ENCODE results near the gene AGRN. TPM values are rescaled to one million over a fixed set of nuclear protein-coding genes. Genes with fewer than 3 reads are reported as not detected.
"Not testable (repeated sequence)": the region's sequence is repeated elsewhere in the genome, so short reads cannot be mapped to it uniquely, and the experiment has no call there.

The AGRN gene
- polyA plus RNA-seq, 3 donors, result 0.06 to 4.7 (median 0.43) TPM

GRCh38 chr1:1054971-1055370, 35.1 kb downstream of the AGRN start:
- WGBS (ENCODE audit: insufficient coverage), result 91% methylated on average over 23 of the region's 23 CpGs
- Mint-ChIP-seq H3K4me3 (no peak overlapping the region), H3K36me3 (peaks cover 0 to 1% of the 10 kb centered on the region in 2 donors), H3K27me3 (ENCODE audit: low read depth in 3 of 3) (peaks cover 26 to 32% (median 27%) of the 10 kb centered on the region in 3 donors), H3K4me1 (peaks cover 5% of the 10 kb centered on the region), H3K27ac (no peak overlapping the region), H3K9me3 (peaks cover 0 to 4% (median 2%) of the 10 kb centered on the region in 7 donors)
- peaks cover 0 to 18% of the 10 kb centered on the region in 2 donors for H3K27me3 ChIP-seq (ENCODE audit: control insufficient read depth in 2 of 2, insufficient read depth in 2 of 2, low read length in 2 of 2)
- no peak overlapping the region for H2AFZ ChIP-seq (ENCODE audit: insufficient read depth, low read depth, low read length, poor library complexity, severe bottlenecking)
- no peak for DNase-seq
- peaks cover 10 to 14% of the 10 kb centered on the region in 2 donors for H3K4me1 ChIP-seq (ENCODE audit: control insufficient read depth in 1 of 2, insufficient read depth in 2 of 2, low read length in 2 of 2)
- no peaks in the 10 kb centered on the region for H3K36me3 ChIP-seq (replicated peaks in 1 of 2; ENCODE audit: control insufficient read depth in 1 of 2, insufficient read depth in 2 of 2, low read length in 2 of 2)
- H3K4me3 ChIP-seq (replicated peaks in 1 of 3; ENCODE audit: low read depth in 2 of 3, low read length in 3 of 3), result no peak overlapping the region
- no peak for TF ChIP-seq CTCF (IDR thresholded peaks at IDR 0.05)
- no peak overlapping the region for H3K9ac ChIP-seq (ENCODE audit: insufficient read depth, low read length, poor library complexity, severe bottlenecking)
- intact Hi-C loops (cut with micrococcal nuclease), result loop anchor here in 1 of 2 donors (5.0 kb wide), 1 partner anchor 33 kb away; the partner anchor contains the start of gene AGRN
- H3K4me2 ChIP-seq (replicated peaks; ENCODE audit: extremely low read depth, low read length, poor library complexity, severe bottlenecking), result no peak overlapping the region
- H3K79me2 ChIP-seq (ENCODE audit: insufficient read depth, low read length), result no peaks in the 10 kb centered on the region
- H3K9me3 ChIP-seq (replicated peaks in 1 of 2; ENCODE audit: control insufficient read depth in 1 of 2, insufficient read depth in 1 of 2, low read length in 2 of 2), result no peaks in the 10 kb centered on the region
- H3K27ac ChIP-seq (ENCODE audit: low read depth in 1 of 2, low read length in 2 of 2), result no peak overlapping the region
- no peaks in the 10 kb centered on the region for H4K20me1 ChIP-seq (ENCODE audit: insufficient read depth, low read length)

DNA sequence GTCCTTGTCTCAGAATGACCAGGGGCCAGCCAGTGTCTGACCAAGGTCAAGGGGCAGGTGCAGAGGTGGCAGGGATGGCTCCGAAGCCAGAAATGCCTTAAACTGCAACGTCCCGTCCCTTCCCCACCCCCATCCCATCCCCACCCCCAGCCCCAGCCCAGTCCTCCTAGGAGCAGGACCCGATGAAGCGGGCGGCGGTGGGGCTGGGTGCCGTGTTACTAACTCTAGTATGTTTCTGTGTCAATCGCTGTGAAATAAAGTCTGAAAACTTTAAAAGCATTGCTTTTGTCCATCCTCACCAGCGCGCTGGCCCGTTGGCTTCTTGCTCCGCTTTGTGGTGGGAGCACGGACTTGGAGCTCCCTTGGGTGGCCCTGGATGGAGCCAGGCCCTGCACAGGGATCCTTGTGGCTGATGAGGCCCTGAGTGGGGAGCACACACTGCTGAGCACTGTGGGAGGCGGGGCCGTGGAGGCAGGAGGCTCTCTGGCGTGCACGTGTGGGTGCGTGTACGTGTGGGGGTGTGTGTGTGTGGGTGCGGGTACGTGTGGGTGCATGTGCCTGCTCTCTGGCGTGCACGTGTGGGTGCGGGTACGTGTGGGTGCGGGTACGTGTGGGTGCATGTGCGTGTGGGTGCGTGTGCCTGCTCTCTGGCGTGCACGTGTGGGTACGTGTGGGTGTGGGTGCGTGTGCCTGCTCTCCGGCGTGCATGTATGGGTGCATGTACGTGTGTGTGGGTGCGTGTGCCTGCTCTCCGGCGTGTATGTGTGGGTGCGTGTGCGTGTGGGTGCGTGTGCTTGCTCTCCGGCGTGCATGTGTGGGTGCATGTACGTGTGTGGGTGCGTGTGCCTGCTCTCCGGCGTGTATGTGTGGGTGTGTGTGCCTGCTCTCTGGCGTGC, 36.2 kb downstream of the AGRN start:
- Mint-ChIP-seq H3K4me1 (peaks cover 8% of the 10 kb centered on the region), H3K27me3 (ENCODE audit: low read depth in 3 of 3) (peaks cover 36 to 43% (median 37%) of the 10 kb centered on the region in 3 donors), H3K27ac (peak overlapping the region in 1 of 7 donors; percentile 74), H3K36me3 (peaks cover 0 to 3% of the 10 kb centered on the region in 2 donors), H3K9me3 (peaks cover 0 to 10% (median 3%) of the 10 kb centered on the region in 7 donors), H3K4me3 (no peak overlapping the region)
- no peak for DNase-seq
- H3K36me3 ChIP-seq (replicated peaks in 1 of 2; ENCODE audit: control insufficient read depth in 1 of 2, insufficient read depth in 2 of 2, low read length in 2 of 2), result no peaks in the 10 kb centered on the region
- no peak overlapping the region for H2AFZ ChIP-seq (ENCODE audit: insufficient read depth, low read depth, low read length, poor library complexity, severe bottlenecking)
- WGBS (ENCODE audit: insufficient coverage), result 88% methylated on average over 37 of the region's 50 CpGs
- H3K4me2 ChIP-seq (replicated peaks; ENCODE audit: extremely low read depth, low read length, poor library complexity, severe bottlenecking), result no peak overlapping the region
- H3K27me3 ChIP-seq (ENCODE audit: control insufficient read depth in 2 of 2, insufficient read depth in 2 of 2, low read length in 2 of 2), result peaks cover 4 to 29% of the 10 kb centered on the region in 2 donors
- H3K9me3 ChIP-seq (replicated peaks in 1 of 2; ENCODE audit: control insufficient read depth in 1 of 2, insufficient read depth in 1 of 2, low read length in 2 of 2), result no peaks in the 10 kb centered on the region
- no peaks in the 10 kb centered on the region for H3K79me2 ChIP-seq (ENCODE audit: insufficient read depth, low read length)
- H3K9ac ChIP-seq (ENCODE audit: insufficient read depth, low read length, poor library complexity, severe bottlenecking), result no peak overlapping the region
- H4K20me1 ChIP-seq (ENCODE audit: insufficient read depth, low read length), result no peaks in the 10 kb centered on the region
- peaks cover 11 to 17% of the 10 kb centered on the region in 2 donors for H3K4me1 ChIP-seq (ENCODE audit: control insufficient read depth in 1 of 2, insufficient read depth in 2 of 2, low read length in 2 of 2)
- H3K4me3 ChIP-seq (replicated peaks in 1 of 3; ENCODE audit: low read depth in 2 of 3, low read length in 3 of 3), result no peak overlapping the region
- no peak for TF ChIP-seq CTCF (IDR thresholded peaks at IDR 0.05)
- H3K27ac ChIP-seq (ENCODE audit: low read depth in 1 of 2, low read length in 2 of 2), result no peak overlapping the region
- intact Hi-C loops (cut with micrococcal nuclease), result loop anchor here in 1 of 2 donors (5.0 kb wide), 1 partner anchor 34 kb away; the partner anchor contains the start of gene AGRN

- H3K4me3 ChIP-seq (replicated peaks in 1 of 3; ENCODE audit: low read depth in 2 of 3, low read length in 3 of 3); DNase-seq; H4K20me1 ChIP-seq (ENCODE audit: insufficient read depth, low read length); H2AFZ ChIP-seq (ENCODE audit: insufficient read depth, low read depth, low read length, poor library complexity, severe bottlenecking); H3K27ac ChIP-seq (ENCODE audit: low read depth in 1 of 2, low read length in 2 of 2); H3K9me3 ChIP-seq (replicated peaks in 1 of 2; ENCODE audit: control insufficient read depth in 1 of 2, insufficient read depth in 1 of 2, low read length in 2 of 2); H3K4me2 ChIP-seq (replicated peaks; ENCODE audit: extremely low read depth, low read length, poor library complexity, severe bottlenecking); H3K36me3 ChIP-seq (replicated peaks in 1 of 2; ENCODE audit: control insufficient read depth in 1 of 2, insufficient read depth in 2 of 2, low read length in 2 of 2); H3K79me2 ChIP-seq (ENCODE audit: insufficient read depth, low read length); H3K9me3 Mint-ChIP-seq; H3K27ac Mint-ChIP-seq; H3K36me3 Mint-ChIP-seq; H3K9ac ChIP-seq (ENCODE audit: insufficient read depth, low read length, poor library complexity, severe bottlenecking): not testable (repeated sequence)
- Mint-ChIP-seq H3K27me3 (ENCODE audit: low read depth in 3 of 3) (peaks cover 51 to 60% (median 53%) of the 10 kb centered on the region in 3 donors), H3K4me3 (peak overlapping the region in 1 of 2 donors; percentile 90), H3K4me1 (peaks cover 16% of the 10 kb centered on the region)
- 78% methylated on average over 1 of the region's 15 CpGs for WGBS (ENCODE audit: insufficient coverage)
- H3K4me1 ChIP-seq (ENCODE audit: control insufficient read depth in 1 of 2, insufficient read depth in 2 of 2, low read length in 2 of 2), result peaks cover 18 to 21% of the 10 kb centered on the region in 2 donors
- intact Hi-C loops (cut with micrococcal nuclease), result loop anchor here in 1 of 2 donors (5.0 kb wide), 1 partner anchor 35 kb away; the partner anchor contains the start of gene AGRN
- peaks cover 6 to 43% of the 10 kb centered on the region in 2 donors for H3K27me3 ChIP-seq (ENCODE audit: control insufficient read depth in 2 of 2, insufficient read depth in 2 of 2, low read length in 2 of 2)
Measured at GRCh38 chr1:1057769-1058087, 37.8 kb downstream of the AGRN start.

Measured in CD14-positive monocyte (primary cell).